HepG2 (cell line): ENCODE data around the gene MBLAC2. TPM values are rescaled to one million over a fixed set of nuclear protein-coding genes. Genes with fewer than 3 reads are reported as not detected.

ENCODE experiments used
- ARNTL ChIP-seq: sonication (generic); formaldehyde crosslinking; IDR thresholded peaks from 2 replicates; pipeline ENCODE4 v1.4.0; 2020; ENCODE audit warnings: mild to moderate bottlenecking, missing genetic modification reagents
- FOSL1 ChIP-seq: sonication (generic); formaldehyde crosslinking; IDR thresholded peaks from 2 replicates; pipeline ENCODE4 v1.9.0; 2021; ENCODE audit warnings: missing genetic modification reagents, borderline replicate concordance
- HOXA3 ChIP-seq: sonication (generic); formaldehyde crosslinking; IDR thresholded peaks from 2 replicates; pipeline ENCODE4 v1.5.0; 2020; ENCODE audit warnings: missing genetic modification reagents
- HOXA9 ChIP-seq: sonication (generic); formaldehyde crosslinking; IDR thresholded peaks from 2 replicates; pipeline ENCODE4 v1.8.1; 2022; ENCODE audit warnings: missing genetic modification reagents, mild to moderate bottlenecking, moderate library complexity, borderline replicate concordance
- IRF2 ChIP-seq: IDR thresholded peaks from 2 replicates; pipeline ENCODE4 v1.6.1; 2018; ENCODE audit warnings: missing genetic modification reagents, missing compliant biosample characterization
- MAF1 ChIP-seq: sonication (generic); formaldehyde crosslinking; IDR thresholded peaks from 2 replicates; pipeline ENCODE4 v1.5.0; 2020; ENCODE audit warnings: missing genetic modification reagents, borderline replicate concordance
- MAFF ChIP-seq: IDR thresholded peaks from 2 replicates; pipeline ENCODE4 v1.6.1; 2011; ENCODE audit warnings: low read depth, low read length, improper control_type of control experiment
- MBNL3 ChIP-seq: fragments of 250-450 bp; sonication (Bioruptor Pico); conservative IDR thresholded peaks from 2 replicates; pipeline ENCODE4 v1.8.0; 2022; ENCODE audit warnings: mild to moderate bottlenecking, inconsistent platforms
- NFRKB ChIP-seq: fragments of 450-650 bp; IDR thresholded peaks from 2 replicates; pipeline ENCODE4 v1.6.1; 2017
- NPAS2 ChIP-seq: sonication (generic); formaldehyde crosslinking; IDR thresholded peaks from 2 replicates; pipeline ENCODE4 v1.8.0; 2022; ENCODE audit warnings: mild to moderate bottlenecking, missing genetic modification reagents, borderline replicate concordance
- POGK ChIP-seq: sonication (generic); formaldehyde crosslinking; conservative IDR thresholded peaks from 2 replicates; pipeline ENCODE4 v1.8.0; 2022; ENCODE audit warnings: mild to moderate bottlenecking, moderate library complexity, missing genetic modification reagents
- POLR2G ChIP-seq: fragments of 200-400 bp; formaldehyde crosslinking; IDR thresholded peaks from 2 replicates; pipeline ENCODE4 v1.6.1; 2018; ENCODE audit warnings: mild to moderate bottlenecking, low read depth, low read length, moderate library complexity
- RERE ChIP-seq: IDR thresholded peaks from 2 replicates; pipeline ENCODE4 v1.6.1; 2016; ENCODE audit warnings: low read depth, missing genetic modification reagents, missing compliant biosample characterization
- SNAPC2 ChIP-seq: sonication (generic); formaldehyde crosslinking; IDR thresholded peaks from 2 replicates; pipeline ENCODE4 v1.8.1; 2022; ENCODE audit warnings: mild to moderate bottlenecking, missing genetic modification reagents
- SUZ12 ChIP-seq: fragments of 150-350 bp; IDR thresholded peaks from 2 replicates; pipeline ENCODE4 v1.6.1; 2014; ENCODE audit warnings: low read depth, low read length
- THAP11 ChIP-seq: IDR thresholded peaks from 2 replicates; pipeline ENCODE4 v1.6.1; 2016; ENCODE audit warnings: missing biosample characterization, missing genetic modification reagents
- ZFP36 ChIP-seq: fragments of 150-350 bp; IDR thresholded peaks from 2 replicates; pipeline ENCODE4 v1.6.1; 2018; ENCODE audit warnings: borderline replicate concordance, low read length, low read depth; ENCODE audit not compliant: partially characterized antibody
- ZNF20 ChIP-seq: sonication (generic); formaldehyde crosslinking; IDR thresholded peaks from 2 replicates; pipeline ENCODE4 v1.4.0; 2020; ENCODE audit warnings: mild to moderate bottlenecking, moderate library complexity, missing genetic modification reagents
- ZXDC ChIP-seq: sonication (generic); formaldehyde crosslinking; IDR thresholded peaks from 2 replicates; pipeline ENCODE4 v1.5.0; 2020; ENCODE audit warnings: mild to moderate bottlenecking, missing genetic modification reagents
- polyA plus RNA-seq, 8 experiments: library from polyadenylated mRNA; depleted of rRNA in 3 of 8; stranded (reverse) in 7 of 8; unstranded in 1 of 8; fragments of >200 nt; fragmentation: Illumina TruSeq in 4 of 8; extraction: Trizol in 4 of 8; gene quantifications; 2 replicates each; pipeline versions ENCODE4 v1.2.1 to v1.2.3, GENCODE V29; 2011 to 2016; ENCODE audit warnings: low read depth in 4 of 8, missing spikeins in 1 of 8, mixed read lengths in 1 of 8; ENCODE audit not compliant: insufficient read depth in 1 of 8
- total RNA-seq, 5 experiments: library from RNA; depleted of rRNA; stranded (reverse); fragments of >200 nt; fragmentation: Illumina TruSeq; extraction: Trizol; gene quantifications; 2 replicates each; pipeline ENCODE4 v1.2.3, GENCODE V29; 2016; ENCODE audit warnings: low read depth in 1 of 5

MBLAC2 gene
- total and polyA plus RNA-seq, 2 of the 13 experiments (the other 11 are each of a cell fraction or from before 2014, with no cell fraction given) = 2.9 to 4.1 TPM

GRCh38 chr5:90409318-90410177 lies 65.0 kb downstream of the MBLAC2 start, which contains the start of gene CETN3 (continued):
- TF ChIP-seq MAFF (0 out of 2 replicates have a peak, but pooled peaks have one; percentile 9), NPAS2 (CRISPR knock-in tag) (no peak), MAF1 (peak; percentile 84), ZNF20 (CRISPR knock-in tag) (no peak), SUZ12 (no peak), POLR2G (peak; percentile 97), ARNTL (0 out of 2 replicates have a peak, but pooled peaks have one; percentile 58), MBNL3 (no peak), RERE (CRISPR knock-in tag) (peak; percentile 45; the same call in 1 of the 2 replicates), HOXA9 (0 out of 2 replicates have a peak, but pooled peaks have one; percentile 50), NFRKB (peak; percentile 68; the same call in 1 of the 2 replicates), THAP11 (peak; percentile 77), POGK (CRISPR knock-in tag) (peak; percentile 89), ZFP36 (no peak), ZXDC (no peak), SNAPC2 (peak; percentile 9; the same call in 1 of the 2 replicates), FOSL1 (CRISPR knock-in tag) (no peak), IRF2 (peak; percentile 73; the same call in 1 of the 2 replicates), HOXA3 (CRISPR knock-in tag) (peak; percentile 56)
